SK-N-SH (cell line): ENCODE results near the gene TRPV3. TPM values are rescaled to one million over a fixed set of nuclear protein-coding genes. Genes with fewer than 3 reads are reported as not detected.

Source experiments
- CTCF ChIA-PET: fragments of 300-600, 350-600 bp; formaldehyde crosslinking; extraction: SDS; loops from one replicate; lab custom pipeline; 2021; lab: Yijun Ruan, JAX
- POLR2A ChIA-PET: fragments of 350-600 bp; sonication (Branson Sonifier 250); formaldehyde crosslinking; extraction: SDS; loops from one replicate; lab custom pipeline; 2020; ENCODE audit warnings: antibody characterized with exemption, inconsistent platforms; lab: Yijun Ruan, JAX
- DNase-seq: peaks from one replicate; pipeline ENCODE4 v3.0.0; 2012
- H2AFZ ChIP-seq: fragments of 200-600 bp; sonication (generic); 2 replicates; pipeline ENCODE4 v1.8.1; 2016; ENCODE audit warnings: antibody characterized with exemption, mild to moderate bottlenecking, low read depth
- H3F3A ChIP-seq: fragments of 200-600 bp; sonication (generic); replicated peaks from 2 replicates; pipeline ENCODE3; 2016; ENCODE audit warnings: antibody characterized with exemption, mild to moderate bottlenecking; ENCODE audit not compliant: insufficient read depth
- H3K27ac ChIP-seq, 2 experiments: fragments of 200-500 bp in 1 of 2; fragments of 200-600 bp in 1 of 2; sonication (Bioruptor generic) in 1 of 2; sonication (generic), shearing (Covaris generic) in 1 of 2; 2 replicates each; pipeline versions ENCODE4 v1.5.1 to v1.6.1; 2014 to 2016; ENCODE audit warnings: low read depth in 2 of 2, inconsistent platforms in 1 of 2, low read length in 1 of 2, mild to moderate bottlenecking in 1 of 2, mixed read lengths in 1 of 2
- H3K27me3 ChIP-seq: fragments of 200-600 bp; sonication (generic), shearing (Covaris generic); 2 replicates; pipeline ENCODE4 v1.6.1; 2016; ENCODE audit warnings: mixed run types; ENCODE audit not compliant: insufficient read depth
- H3K36me3 ChIP-seq, 2 experiments: fragments of 200-500 bp in 1 of 2; fragments of 200-600 bp in 1 of 2; sonication (Bioruptor generic) in 1 of 2; sonication (generic) in 1 of 2; replicated peaks in 1 of 2; 2 replicates each; pipeline versions ENCODE3 to v1.5.1; 2014 to 2016; ENCODE audit warnings: low read length in 1 of 2, mild to moderate bottlenecking in 1 of 2; ENCODE audit not compliant: insufficient read depth in 2 of 2, control insufficient read depth in 1 of 2
- H3K4me1 ChIP-seq, 2 experiments: fragments of 200-500 bp in 1 of 2; fragments of 200-600 bp in 1 of 2; sonication (Bioruptor generic) in 1 of 2; sonication (generic), shearing (Covaris generic) in 1 of 2; 2 replicates each; pipeline versions ENCODE4 v1.5.1 to v1.6.1; 2014 to 2016; ENCODE audit warnings: low read depth in 1 of 2, low read length in 1 of 2, mixed run types in 1 of 2; ENCODE audit not compliant: insufficient read depth in 2 of 2, control insufficient read depth in 1 of 2
- H3K4me2 ChIP-seq: fragments of 200-600 bp; sonication (generic), shearing (Covaris generic); 2 replicates; pipeline ENCODE4 v1.6.1; 2017; ENCODE audit warnings: mixed run types
- H3K4me3 ChIP-seq, 2 experiments: fragments of 200-500 bp in 1 of 2; fragments of 200-600 bp in 1 of 2; sonication (Bioruptor generic) in 1 of 2; sonication (generic), shearing (Covaris generic) in 1 of 2; 2 replicates each; pipeline versions ENCODE4 v1.5.1 to v1.8.1; 2014 to 2016; ENCODE audit warnings: low read depth in 2 of 2, inconsistent platforms in 1 of 2, low read length in 1 of 2, mild to moderate bottlenecking in 1 of 2, mixed read lengths in 1 of 2, moderate library complexity in 1 of 2
- H3K79me2 ChIP-seq: fragments of 200-600 bp; sonication (generic); 2 replicates; pipeline ENCODE4 v1.8.1; 2017; ENCODE audit warnings: mild to moderate bottlenecking; ENCODE audit not compliant: insufficient read depth
- H3K9ac ChIP-seq: fragments of 200-600 bp; sonication (generic); 2 replicates; pipeline ENCODE4 v1.6.1; 2017; ENCODE audit warnings: mixed run types
- H3K9me2 ChIP-seq: fragments of 200-600 bp; sonication (generic); 2 replicates; pipeline ENCODE4 v1.6.1; 2017; ENCODE audit warnings: mixed run types
- H3K9me3 ChIP-seq: fragments of 200-600 bp; sonication (generic); 2 replicates; pipeline ENCODE4 v1.6.1; 2017; ENCODE audit warnings: mixed run types, mild to moderate bottlenecking, moderate library complexity
- H4K20me1 ChIP-seq: fragments of 200-600 bp; sonication (generic); 2 replicates; pipeline ENCODE4 v1.6.1; 2017; ENCODE audit warnings: mild to moderate bottlenecking, mixed run types; ENCODE audit not compliant: insufficient read depth
- CHD2 ChIP-seq: fragments of 150-350 bp; IDR thresholded peaks from 2 replicates; pipeline ENCODE4 v1.6.1; 2018; ENCODE audit warnings: low read length; ENCODE audit not compliant: partially characterized antibody
- ELF1 ChIP-seq: IDR thresholded peaks from 2 replicates; pipeline ENCODE4 v1.4.0; 2012
- EP300 ChIP-seq, 2 experiments: IDR thresholded peaks; 2 replicates each; pipeline versions ENCODE4 v1.4.0 to v1.6.1; 2012; ENCODE audit warnings: borderline replicate concordance in 1 of 2, low read depth in 1 of 2, low read length in 1 of 2
- EZH2phosphoT487 ChIP-seq: fragments of 200-600 bp; sonication (generic); IDR thresholded peaks from 2 replicates; pipeline ENCODE4 v1.6.1; 2017; ENCODE audit warnings: low read depth, mixed run types, mild to moderate bottlenecking, antibody characterized with exemption, moderate library complexity, borderline replicate concordance
- FOXJ3 ChIP-seq: sonication (generic); formaldehyde crosslinking; IDR thresholded peaks from 2 replicates; pipeline ENCODE4 v1.5.1; 2020; ENCODE audit warnings: mild to moderate bottlenecking, missing genetic modification reagents
- GATA2 ChIP-seq: sonication (generic); formaldehyde crosslinking; IDR thresholded peaks from 2 replicates; pipeline ENCODE4 v1.5.0; 2020; ENCODE audit warnings: mild to moderate bottlenecking, missing genetic modification reagents
- IRF3 ChIP-seq: fragments of 150-350 bp; IDR thresholded peaks from 2 replicates; pipeline ENCODE4 v1.6.1; 2016; ENCODE audit warnings: mild to moderate bottlenecking, low read depth, low read length
- MXI1 ChIP-seq: IDR thresholded peaks from 2 replicates; pipeline ENCODE4 v1.6.1; 2012; ENCODE audit warnings: mild to moderate bottlenecking, low read depth, low read length, improper control_type of control experiment
- NFIC ChIP-seq: IDR thresholded peaks from 2 replicates; pipeline ENCODE4 v1.4.0; 2012; ENCODE audit warnings: borderline replicate concordance
- POLR2AphosphoS5 ChIP-seq: IDR thresholded peaks from 2 replicates; pipeline ENCODE4 v1.6.1; 2012; ENCODE audit warnings: low read depth, low read length
- RAD21 ChIP-seq: IDR thresholded peaks from 2 replicates; pipeline ENCODE4 v1.6.1; 2012; ENCODE audit warnings: mild to moderate bottlenecking, low read length
- RCOR1 ChIP-seq: fragments of 150-350 bp; IDR thresholded peaks from 2 replicates; pipeline ENCODE4 v1.6.1; 2017; ENCODE audit warnings: antibody characterized with exemption, low read length
- RXRA ChIP-seq: IDR thresholded peaks from 2 replicates; pipeline ENCODE4 v1.4.0; 2012; ENCODE audit warnings: low read depth, mild to moderate bottlenecking, borderline replicate concordance
- TCF12 ChIP-seq: IDR thresholded peaks from 2 replicates; pipeline ENCODE4 v1.4.0; 2012
- USF1 ChIP-seq: IDR thresholded peaks from 2 replicates; pipeline ENCODE4 v1.4.0; 2012; ENCODE audit warnings: low read depth, borderline replicate concordance
- YY1 ChIP-seq: IDR thresholded peaks from 2 replicates; pipeline ENCODE4 v1.4.0; 2012; ENCODE audit warnings: low read depth, mild to moderate bottlenecking
- WGBS: methylation state at CpG from one replicate; pipeline ENCODE4 v1.1.6; 2017; ENCODE audit warnings: low lambda C conversion rate; 5-methylcytosine and 5-hydroxymethylcytosine counted together
- polyA plus RNA-seq, 3 experiments: library from polyadenylated mRNA; depleted of rRNA; stranded (reverse); fragments of >200 nt; gene quantifications; 2 replicates each; pipeline ENCODE4 v1.2.3, GENCODE V29; 2012
- TF ChIP-seq, protein P1 (sequence below): IDR thresholded peaks from 2 replicates; pipeline ENCODE4 v1.4.0; 2012; ENCODE audit warnings: low read depth, borderline replicate concordance
- TF ChIP-seq, protein P2 (sequence below): IDR thresholded peaks from 2 replicates; pipeline ENCODE4; 2012

The TRPV3 gene
- polyA plus RNA-seq, 1 of the 3 experiments (the other 2 are of a cell fraction): 0.28 TPM

- Histone ChIP-seq H3K4me3 (no peak overlapping the region), H3K36me3 (peaks cover 0 to 11% of the 10 kb centered on the region in 2 experiments), H3K9ac (no peak overlapping the region), H3K27me3 (no peaks in the 10 kb centered on the region)
- no peak for TF ChIP-seq POLR2AphosphoS5
- TF ChIP-seq EZH2phosphoT487: no peak
- TF ChIP-seq USF1: no peak
- TF ChIP-seq MXI1: no peak
- TF ChIP-seq GATA2 (CRISPR knock-in tag): no peak
- no peak for TF ChIP-seq RAD21
- no peak for TF ChIP-seq NFIC
- no peak for TF ChIP-seq YY1
- TF ChIP-seq EP300 (IDR thresholded peaks at IDR 0.05; ENCODE audit: borderline replicate concordance in 1 of 2, low read depth in 1 of 2, low read length in 1 of 2): no peak
- TF ChIP-seq, protein P1, sequence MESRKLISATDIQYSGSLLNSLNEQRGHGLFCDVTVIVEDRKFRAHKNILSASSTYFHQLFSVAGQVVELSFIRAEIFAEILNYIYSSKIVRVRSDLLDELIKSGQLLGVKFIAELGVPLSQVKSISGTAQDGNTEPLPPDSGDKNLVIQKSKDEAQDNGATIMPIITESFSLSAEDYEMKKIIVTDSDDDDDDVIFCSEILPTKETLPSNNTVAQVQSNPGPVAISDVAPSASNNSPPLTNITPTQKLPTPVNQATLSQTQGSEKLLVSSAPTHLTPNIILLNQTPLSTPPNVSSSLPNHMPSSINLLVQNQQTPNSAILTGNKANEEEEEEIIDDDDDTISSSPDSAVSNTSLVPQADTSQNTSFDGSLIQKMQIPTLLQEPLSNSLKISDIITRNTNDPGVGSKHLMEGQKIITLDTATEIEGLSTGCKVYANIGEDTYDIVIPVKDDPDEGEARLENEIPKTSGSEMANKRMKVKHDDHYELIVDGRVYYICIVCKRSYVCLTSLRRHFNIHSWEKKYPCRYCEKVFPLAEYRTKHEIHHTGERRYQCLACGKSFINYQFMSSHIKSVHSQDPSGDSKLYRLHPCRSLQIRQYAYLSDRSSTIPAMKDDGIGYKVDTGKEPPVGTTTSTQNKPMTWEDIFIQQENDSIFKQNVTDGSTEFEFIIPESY: no peak
- TF ChIP-seq TCF12: no peak
- no peak for TF ChIP-seq FOXJ3
- no peak for TF ChIP-seq RXRA
- no peak for TF ChIP-seq IRF3
- TF ChIP-seq, protein P2, sequence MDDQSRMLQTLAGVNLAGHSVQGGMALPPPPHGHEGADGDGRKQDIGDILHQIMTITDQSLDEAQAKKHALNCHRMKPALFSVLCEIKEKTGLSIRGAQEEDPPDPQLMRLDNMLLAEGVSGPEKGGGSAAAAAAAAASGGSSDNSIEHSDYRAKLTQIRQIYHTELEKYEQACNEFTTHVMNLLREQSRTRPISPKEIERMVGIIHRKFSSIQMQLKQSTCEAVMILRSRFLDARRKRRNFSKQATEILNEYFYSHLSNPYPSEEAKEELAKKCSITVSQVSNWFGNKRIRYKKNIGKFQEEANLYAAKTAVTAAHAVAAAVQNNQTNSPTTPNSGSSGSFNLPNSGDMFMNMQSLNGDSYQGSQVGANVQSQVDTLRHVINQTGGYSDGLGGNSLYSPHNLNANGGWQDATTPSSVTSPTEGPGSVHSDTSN: no peak
- no peak for TF ChIP-seq ELF1
- no peak for TF ChIP-seq CHD2
- TF ChIP-seq RCOR1: no peak
- TF ChIP-seq, all 33 proteins: peak for 0
- Histone ChIP-seq H3K4me1 (peaks cover 5 to 15% of the 10 kb centered on the region in 2 experiments; a peak in 2 of 4 replicates), H4K20me1 (no peaks in the 10 kb centered on the region), H3K4me2 (no peak overlapping the region), H3K27ac (no peak overlapping the region), H2AFZ (no peak overlapping the region), H3F3A (no peaks in the 10 kb centered on the region), H3K79me2 (no peaks in the 10 kb centered on the region), H3K9me2 (no peaks in the 10 kb centered on the region), H3K9me3 (no peaks in the 10 kb centered on the region)
- POLR2A ChIA-PET: no interaction called here
- 69% methylated on average over 6 of the region's 15 CpGs for WGBS
- no peak for DNase-seq
- CTCF ChIA-PET: interaction anchor here (1.5 kb wide), 1 partner anchor 12 kb away, joined by 4 read pairs; no protein-coding TSS in a partner anchor
Observed at GRCh38 chr17:3590768-3591167, 33.2 kb upstream of the TRPV3 start.
